HepG2 (cell line): ENCODE measurements around the gene AFDN. TPM values are rescaled to one million over a fixed set of nuclear protein-coding genes. Genes with fewer than 3 reads are reported as not detected.
A peak's percentile ranks its signal among the peaks of the same experiment; 100 is the strongest.

Experiments
- ATAC-seq: fragments of 200-7000 bp; cut with Tn5 transposase; 3 replicates; pipeline ENCODE4 v1.9.1; 2020; ENCODE audit warnings: mild to moderate bottlenecking, moderate library complexity
- BruUV-seq: library from RNA; stranded (reverse); fragments of 400-500 nt; replicated peaks from 2 replicates; lab custom pipeline; 2021; lab: Mats Ljungman, UMichigan
- CTCF ChIA-PET: fragments of 300-600 bp; formaldehyde crosslinking; extraction: SDS; loops from one replicate; lab custom pipeline; 2021; ENCODE audit warnings: low total read pairs, inconsistent platforms, low intra/inter-chr PET ratio; lab: Yijun Ruan, JAX
- POLR2A ChIA-PET: fragments of 350-600 bp; sonication (Branson Sonifier 250); formaldehyde crosslinking; loops from one replicate; lab custom pipeline; 2020; ENCODE audit warnings: antibody characterized with exemption, inconsistent platforms; lab: Yijun Ruan, JAX
- DNase-seq: peaks from one replicate; pipeline ENCODE4 v3.0.0-alpha.2; 2015; ENCODE audit warnings: low spot score
- FAIRE-seq: peaks from 3 replicates; lab custom pipeline; 2011; peaks lifted over from hg19 to GRCh38; lab: Jason Lieb, UNC
- H2AFZ ChIP-seq: one replicate; pipeline ENCODE4 v1.6.1; 2011; ENCODE audit warnings: low read length, inconsistent platforms
- H3K27ac ChIP-seq: fragments of 300-600 bp; 3 replicates; pipeline ENCODE4 v1.8.0; 2011; ENCODE audit warnings: mixed run types, mild to moderate bottlenecking, mixed read lengths, low read length, inconsistent platforms; ENCODE audit not compliant: insufficient read depth; ENCODE audit errors: extremely low read length
- H3K27me3 ChIP-seq, 2 experiments: fragments of 200-600 bp in 1 of 2; 2 replicates in 1 of 2; 3 replicates in 1 of 2; pipeline versions ENCODE4 v1.6.0 to v1.8.0; 2011; ENCODE audit warnings: low read length in 2 of 2, mild to moderate bottlenecking in 2 of 2, moderate library complexity in 2 of 2, inconsistent platforms in 1 of 2; ENCODE audit not compliant: insufficient read depth in 2 of 2, control insufficient read depth in 1 of 2
- H3K36me3 ChIP-seq, 2 experiments: fragments of 200-600 bp in 1 of 2; replicated peaks in 1 of 2; 2 replicates in 1 of 2; 3 replicates in 1 of 2; pipeline versions ENCODE4 v1.5.1 to v1.8.0; 2011; ENCODE audit warnings: low read length in 2 of 2, inconsistent platforms in 1 of 2; ENCODE audit not compliant: insufficient read depth in 2 of 2, control insufficient read depth in 1 of 2
- H3K4me1 ChIP-seq: 2 replicates; pipeline ENCODE4 v1.5.1; 2012; ENCODE audit warnings: low read length, inconsistent platforms; ENCODE audit not compliant: insufficient read depth
- H3K4me2 ChIP-seq: 2 replicates; pipeline ENCODE4 v1.6.0; 2011; ENCODE audit warnings: low read depth, low read length, inconsistent platforms
- H3K4me3 ChIP-seq, 3 experiments: fragments of 200-600 bp in 1 of 3; sonication (generic), shearing (Covaris generic) in 1 of 3; replicated peaks in 1 of 3; 2 replicates each; pipeline ENCODE4 v1.5.1; 2011 to 2016; ENCODE audit warnings: low read length in 3 of 3, inconsistent platforms in 2 of 3, low read depth in 2 of 3, mild to moderate bottlenecking in 2 of 3, control low read depth in 1 of 3, mixed read lengths in 1 of 3; ENCODE audit not compliant: insufficient read depth in 1 of 3
- H3K79me2 ChIP-seq: one replicate; pipeline ENCODE4 v1.6.1; 2011; ENCODE audit warnings: low read length, inconsistent platforms; ENCODE audit not compliant: insufficient read depth
- H3K9ac ChIP-seq: 2 replicates; pipeline ENCODE4 v1.6.0; 2011; ENCODE audit warnings: mild to moderate bottlenecking, low read depth, low read length, inconsistent platforms; ENCODE audit not compliant: insufficient read depth
- H3K9me3 ChIP-seq: 2 replicates; pipeline ENCODE4 v1.5.1; 2012; ENCODE audit warnings: mild to moderate bottlenecking, low read length
- H4K20me1 ChIP-seq: 2 replicates; pipeline ENCODE4 v1.6.0; 2011; ENCODE audit warnings: inconsistent platforms, mild to moderate bottlenecking, low read length, moderate library complexity; ENCODE audit not compliant: insufficient read depth
- CEBPB ChIP-seq: IDR thresholded peaks from 2 replicates; pipeline ENCODE4 v1.6.1; 2011; ENCODE audit warnings: low read depth, low read length, improper control_type of control experiment, borderline replicate concordance
- HNRNPLL ChIP-seq: fragments of 200-400 bp; formaldehyde crosslinking; IDR thresholded peaks from 2 replicates; pipeline ENCODE4 v1.6.1; 2017; ENCODE audit warnings: mild to moderate bottlenecking, low read depth, low read length; ENCODE audit not compliant: poor library complexity, severe bottlenecking
- MAFK ChIP-seq, 2 experiments: IDR thresholded peaks in 1 of 2; conservative IDR thresholded peaks in 1 of 2; 2 replicates each; pipeline ENCODE4 v1.6.1; 2011; ENCODE audit warnings: improper control_type of control experiment in 2 of 2, low read length in 2 of 2
- MXD3 ChIP-seq: IDR thresholded peaks from 2 replicates; pipeline ENCODE4 v1.6.1; 2016; ENCODE audit warnings: mild to moderate bottlenecking, missing biosample characterization, missing genetic modification reagents
- PAF1 ChIP-seq: IDR thresholded peaks from 2 replicates; pipeline ENCODE4 v1.6.1; 2016; ENCODE audit warnings: missing genetic modification reagents, missing compliant biosample characterization
- RXRA ChIP-seq: sonication (generic); formaldehyde crosslinking; IDR thresholded peaks from 2 replicates; pipeline ENCODE4 v1.5.1; 2020; ENCODE audit warnings: missing genetic modification reagents
- WGBS: methylation state at CpG from one replicate; pipeline ENCODE4 v1.1.6; 2017; ENCODE audit warnings: low lambda C conversion rate; 5-methylcytosine and 5-hydroxymethylcytosine counted together
- in situ Hi-C: cut with HindIII; loops from 2 replicates; pipeline ENCODE4 v1.10.0; 2017; ENCODE audit warnings: low pct_unique_long_range_greater_than_20kb; ENCODE audit not compliant: extremely low pct_ligation_motif_present
- intact Hi-C: fragments of 100-400 bp; cut with micrococcal nuclease; formaldehyde crosslinking; loops from one replicate; pipeline ENCODE4 v1.10.0; 2022; ENCODE audit not compliant: unreplicated experiment
- polyA plus RNA-seq, 8 experiments: library from polyadenylated mRNA; depleted of rRNA in 3 of 8; stranded (reverse) in 7 of 8; unstranded in 1 of 8; fragments of >200 nt; fragmentation: Illumina TruSeq in 4 of 8; extraction: Trizol in 4 of 8; gene quantifications; 2 replicates each; pipeline versions ENCODE4 v1.2.1 to v1.2.3, GENCODE V29; 2011 to 2016; ENCODE audit warnings: low read depth in 4 of 8, missing spikeins in 1 of 8, mixed read lengths in 1 of 8; ENCODE audit not compliant: insufficient read depth in 1 of 8
- total RNA-seq, 5 experiments: library from RNA; depleted of rRNA; stranded (reverse); fragments of >200 nt; fragmentation: Illumina TruSeq; extraction: Trizol; gene quantifications; 2 replicates each; pipeline ENCODE4 v1.2.3, GENCODE V29; 2016; ENCODE audit warnings: low read depth in 1 of 5
- TF ChIP-seq, protein P1 (sequence below): sonication (generic); formaldehyde crosslinking; IDR thresholded peaks from 2 replicates; pipeline ENCODE4 v1.5.1; 2020; ENCODE audit warnings: mild to moderate bottlenecking, missing genetic modification reagents, moderate library complexity
- TF ChIP-seq, protein P2 (sequence below): fragments of 450-650 bp; IDR thresholded peaks from 2 replicates; pipeline ENCODE4 v1.6.1; 2017; ENCODE audit warnings: mild to moderate bottlenecking

AFDN gene
- total and polyA plus RNA-seq, 2 of the 13 experiments (the other 11 are each of a cell fraction or from before 2014, with no cell fraction given), result 136 to 151 TPM

GRCh38 chr6:167812088-167812487 lies 14.6 kb upstream of the AFDN start:
- H3K36me3 ChIP-seq, result no peaks in the 10 kb centered on the region
- H3K4me3 ChIP-seq, result no peak overlapping the region
- CTCF ChIA-PET, result no interaction called here
- H3K4me2 ChIP-seq, result no peak overlapping the region
- no peak overlapping the region for H3K9ac ChIP-seq
- no peak overlapping the region for H2AFZ ChIP-seq
- H3K27ac ChIP-seq, result no peak overlapping the region
- in situ Hi-C loops (no loop called here), intact Hi-C loops (no loop called here)
- H3K4me1 ChIP-seq, result peaks cover 32% of the 10 kb centered on the region
- no peaks in the 10 kb centered on the region for H3K9me3 ChIP-seq
- DNase-seq (no peak), FAIRE-seq (no peak), ATAC-seq (no peak)
- no peaks in the 10 kb centered on the region for H4K20me1 ChIP-seq
- 70% methylated on average over 2 of the region's 2 CpGs for WGBS
- no peaks in the 10 kb centered on the region for H3K27me3 ChIP-seq
- H3K79me2 ChIP-seq, result no peaks in the 10 kb centered on the region
- POLR2A ChIA-PET, result no interaction called here
- TF ChIP-seq MAFK (conservative IDR thresholded peaks at IDR 0.05 in 1 of 2, IDR thresholded peaks at IDR 0.05 in 1 of 2; ENCODE audit: low read length in 2 of 2) (0 out of 4 replicates have a peak, but pooled peaks of 1 of the 2 experiments have one; percentile 8), MXD3 (CRISPR knock-in tag) (no peak)
- no TSS peak for BruUV-seq

GRCh38 chr6:167815296-167815980 lies 11.3 kb upstream of the AFDN start:
- peaks cover 33% of the 10 kb centered on the region for H3K4me1 ChIP-seq
- FAIRE-seq (no peak), DNase-seq (no peak), ATAC-seq (no peak; the same call in 2 of the 3 replicates)
- intact Hi-C loops, result no loop called here
- no peak overlapping the region for H3K9ac ChIP-seq
- ChIA-PET POLR2A (no interaction called here), CTCF (no interaction called here)
- in situ Hi-C loops, result no loop called here
- H2AFZ ChIP-seq, result no peak overlapping the region
- H3K4me3 ChIP-seq, result no peak overlapping the region
- H3K27me3 ChIP-seq, result no peaks in the 10 kb centered on the region
- no peaks in the 10 kb centered on the region for H3K36me3 ChIP-seq
- H3K9me3 ChIP-seq, result no peaks in the 10 kb centered on the region
- H3K27ac ChIP-seq, result no peak overlapping the region
- no TSS peak for BruUV-seq
- 82% methylated on average over 25 of the region's 25 CpGs for WGBS
- no peak overlapping the region for H3K4me2 ChIP-seq
- no peaks in the 10 kb centered on the region for H4K20me1 ChIP-seq
- no peaks in the 10 kb centered on the region for H3K79me2 ChIP-seq
- no peak for TF ChIP-seq RXRA (CRISPR knock-in tag)
- TF ChIP-seq PAF1 (CRISPR knock-in tag), result no peak
- TF ChIP-seq, protein P1, sequence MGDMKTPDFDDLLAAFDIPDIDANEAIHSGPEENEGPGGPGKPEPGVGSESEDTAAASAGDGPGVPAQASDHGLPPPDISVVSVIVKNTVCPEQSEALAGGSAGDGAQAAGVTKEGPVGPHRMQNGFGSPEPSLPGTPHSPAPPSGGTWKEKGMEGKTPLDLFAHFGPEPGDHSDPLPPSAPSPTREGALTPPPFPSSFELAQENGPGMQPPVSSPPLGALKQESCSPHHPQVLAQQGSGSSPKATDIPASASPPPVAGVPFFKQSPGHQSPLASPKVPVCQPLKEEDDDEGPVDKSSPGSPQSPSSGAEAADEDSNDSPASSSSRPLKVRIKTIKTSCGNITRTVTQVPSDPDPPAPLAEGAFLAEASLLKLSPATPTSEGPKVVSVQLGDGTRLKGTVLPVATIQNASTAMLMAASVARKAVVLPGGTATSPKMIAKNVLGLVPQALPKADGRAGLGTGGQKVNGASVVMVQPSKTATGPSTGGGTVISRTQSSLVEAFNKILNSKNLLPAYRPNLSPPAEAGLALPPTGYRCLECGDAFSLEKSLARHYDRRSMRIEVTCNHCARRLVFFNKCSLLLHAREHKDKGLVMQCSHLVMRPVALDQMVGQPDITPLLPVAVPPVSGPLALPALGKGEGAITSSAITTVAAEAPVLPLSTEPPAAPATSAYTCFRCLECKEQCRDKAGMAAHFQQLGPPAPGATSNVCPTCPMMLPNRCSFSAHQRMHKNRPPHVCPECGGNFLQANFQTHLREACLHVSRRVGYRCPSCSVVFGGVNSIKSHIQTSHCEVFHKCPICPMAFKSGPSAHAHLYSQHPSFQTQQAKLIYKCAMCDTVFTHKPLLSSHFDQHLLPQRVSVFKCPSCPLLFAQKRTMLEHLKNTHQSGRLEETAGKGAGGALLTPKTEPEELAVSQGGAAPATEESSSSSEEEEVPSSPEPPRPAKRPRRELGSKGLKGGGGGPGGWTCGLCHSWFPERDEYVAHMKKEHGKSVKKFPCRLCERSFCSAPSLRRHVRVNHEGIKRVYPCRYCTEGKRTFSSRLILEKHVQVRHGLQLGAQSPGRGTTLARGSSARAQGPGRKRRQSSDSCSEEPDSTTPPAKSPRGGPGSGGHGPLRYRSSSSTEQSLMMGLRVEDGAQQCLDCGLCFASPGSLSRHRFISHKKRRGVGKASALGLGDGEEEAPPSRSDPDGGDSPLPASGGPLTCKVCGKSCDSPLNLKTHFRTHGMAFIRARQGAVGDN (CRISPR knock-in tag), result peak; percentile 21; the same call in 1 of the 2 replicates
- TF ChIP-seq CEBPB, result no peak
- TF ChIP-seq HNRNPLL, result peak; percentile 21
- TF ChIP-seq, protein P2, sequence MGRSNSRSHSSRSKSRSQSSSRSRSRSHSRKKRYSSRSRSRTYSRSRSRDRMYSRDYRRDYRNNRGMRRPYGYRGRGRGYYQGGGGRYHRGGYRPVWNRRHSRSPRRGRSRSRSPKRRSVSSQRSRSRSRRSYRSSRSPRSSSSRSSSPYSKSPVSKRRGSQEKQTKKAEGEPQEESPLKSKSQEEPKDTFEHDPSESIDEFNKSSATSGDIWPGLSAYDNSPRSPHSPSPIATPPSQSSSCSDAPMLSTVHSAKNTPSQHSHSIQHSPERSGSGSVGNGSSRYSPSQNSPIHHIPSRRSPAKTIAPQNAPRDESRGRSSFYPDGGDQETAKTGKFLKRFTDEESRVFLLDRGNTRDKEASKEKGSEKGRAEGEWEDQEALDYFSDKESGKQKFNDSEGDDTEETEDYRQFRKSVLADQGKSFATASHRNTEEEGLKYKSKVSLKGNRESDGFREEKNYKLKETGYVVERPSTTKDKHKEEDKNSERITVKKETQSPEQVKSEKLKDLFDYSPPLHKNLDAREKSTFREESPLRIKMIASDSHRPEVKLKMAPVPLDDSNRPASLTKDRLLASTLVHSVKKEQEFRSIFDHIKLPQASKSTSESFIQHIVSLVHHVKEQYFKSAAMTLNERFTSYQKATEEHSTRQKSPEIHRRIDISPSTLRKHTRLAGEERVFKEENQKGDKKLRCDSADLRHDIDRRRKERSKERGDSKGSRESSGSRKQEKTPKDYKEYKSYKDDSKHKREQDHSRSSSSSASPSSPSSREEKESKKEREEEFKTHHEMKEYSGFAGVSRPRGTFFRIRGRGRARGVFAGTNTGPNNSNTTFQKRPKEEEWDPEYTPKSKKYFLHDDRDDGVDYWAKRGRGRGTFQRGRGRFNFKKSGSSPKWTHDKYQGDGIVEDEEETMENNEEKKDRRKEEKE, result no peak
